Astrocyte of the spinal cord (primary cell): ENCODE measurements around the gene OR52B2.
A peak's percentile ranks its signal among the peaks of the same experiment; 100 is the strongest.

Experiments
- DNase-seq: peaks from one replicate; pipeline ENCODE4 v3.0.0; 2011; ENCODE audit warnings: low read depth, low spot score
- H3K4me3 ChIP-seq: 2 replicates; pipeline ENCODE4 v1.5.1; 2011; ENCODE audit warnings: low read depth, mild to moderate bottlenecking, low read length, moderate library complexity
- in situ Hi-C: cut with HindIII; loops from 2 replicates; pipeline ENCODE4 v1.10.0; 2017; ENCODE audit warnings: low sequenced_read_pairs
- TF ChIP-seq, protein P1 (sequence below): IDR thresholded peaks from 2 replicates; pipeline ENCODE4 v1.5.1; 2012; ENCODE audit warnings: low read depth, mild to moderate bottlenecking, low read length, inconsistent platforms

Gene OR52B2

DNA sequence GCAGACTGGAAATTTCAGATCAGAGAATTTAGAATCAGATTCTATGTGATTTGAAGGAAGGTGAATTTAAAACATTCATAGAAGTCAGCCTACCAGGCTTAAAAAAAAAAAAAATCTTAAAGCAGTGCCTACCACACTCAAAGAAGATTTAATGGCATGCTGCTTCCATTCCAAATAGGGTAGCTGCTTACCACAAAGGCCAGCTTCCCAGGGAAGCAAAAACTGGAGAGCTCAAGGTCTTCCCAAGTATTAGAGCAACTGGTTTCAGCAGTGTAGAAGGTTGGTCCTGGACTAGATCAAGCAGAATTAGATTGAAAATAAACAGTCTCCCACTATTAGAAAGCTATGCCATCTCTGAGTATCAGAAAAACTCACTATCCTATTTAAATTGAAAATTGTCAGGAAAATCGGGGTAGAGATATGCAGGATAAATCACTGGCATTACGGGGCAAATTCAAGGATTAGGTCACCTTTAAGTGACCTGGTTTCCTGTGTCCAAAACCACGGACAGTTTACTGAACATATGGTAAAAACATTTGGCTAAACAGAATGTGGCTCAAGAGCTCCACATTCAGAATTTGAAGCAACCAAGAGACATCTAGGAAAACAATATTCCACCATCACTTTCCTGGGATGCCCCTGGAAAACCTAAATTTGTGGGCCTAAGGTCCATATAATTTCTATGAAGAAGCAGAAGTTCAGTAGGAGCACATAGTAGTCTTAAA lies 36.5 kb upstream of the OR52B2 start:
- peak; percentile 24 for DNase-seq
- H3K4me3 ChIP-seq: no peak overlapping the region
- in situ Hi-C loops: no loop called here
- TF ChIP-seq, protein P1, sequence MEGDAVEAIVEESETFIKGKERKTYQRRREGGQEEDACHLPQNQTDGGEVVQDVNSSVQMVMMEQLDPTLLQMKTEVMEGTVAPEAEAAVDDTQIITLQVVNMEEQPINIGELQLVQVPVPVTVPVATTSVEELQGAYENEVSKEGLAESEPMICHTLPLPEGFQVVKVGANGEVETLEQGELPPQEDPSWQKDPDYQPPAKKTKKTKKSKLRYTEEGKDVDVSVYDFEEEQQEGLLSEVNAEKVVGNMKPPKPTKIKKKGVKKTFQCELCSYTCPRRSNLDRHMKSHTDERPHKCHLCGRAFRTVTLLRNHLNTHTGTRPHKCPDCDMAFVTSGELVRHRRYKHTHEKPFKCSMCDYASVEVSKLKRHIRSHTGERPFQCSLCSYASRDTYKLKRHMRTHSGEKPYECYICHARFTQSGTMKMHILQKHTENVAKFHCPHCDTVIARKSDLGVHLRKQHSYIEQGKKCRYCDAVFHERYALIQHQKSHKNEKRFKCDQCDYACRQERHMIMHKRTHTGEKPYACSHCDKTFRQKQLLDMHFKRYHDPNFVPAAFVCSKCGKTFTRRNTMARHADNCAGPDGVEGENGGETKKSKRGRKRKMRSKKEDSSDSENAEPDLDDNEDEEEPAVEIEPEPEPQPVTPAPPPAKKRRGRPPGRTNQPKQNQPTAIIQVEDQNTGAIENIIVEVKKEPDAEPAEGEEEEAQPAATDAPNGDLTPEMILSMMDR: no peak

DNA sequence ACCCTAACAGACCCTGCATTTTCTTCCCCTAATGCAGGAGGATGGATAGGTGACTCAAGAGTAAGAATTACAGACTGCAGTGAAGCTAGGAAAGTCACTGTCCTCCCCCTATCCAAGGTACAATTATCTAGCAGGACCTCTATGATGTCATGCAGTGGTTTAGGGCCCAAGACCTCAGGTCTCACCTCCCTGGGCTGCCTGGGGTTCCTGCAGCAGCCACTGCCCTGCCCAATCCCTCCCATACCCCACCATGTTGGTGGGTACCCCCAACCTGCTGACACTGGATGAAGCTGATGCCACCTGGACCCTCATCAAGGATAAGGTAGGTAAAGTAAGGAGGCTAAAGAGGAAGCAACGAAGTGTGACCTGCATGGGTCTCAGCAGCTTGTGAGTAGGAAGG lies 35.2 kb upstream of the OR52B2 start, which contains the start of gene C11orf42:
C11orf42 (plus strand) TSS at position 192 of the 400 bp plus-strand sequence; CDS start at position 251, 59 bp downstream.
- no peak for DNase-seq
- in situ Hi-C loops: no loop called here
- TF ChIP-seq, protein P1: no peak
- no peak within 1 kb of the TSS for H3K4me3 ChIP-seq

DNA sequence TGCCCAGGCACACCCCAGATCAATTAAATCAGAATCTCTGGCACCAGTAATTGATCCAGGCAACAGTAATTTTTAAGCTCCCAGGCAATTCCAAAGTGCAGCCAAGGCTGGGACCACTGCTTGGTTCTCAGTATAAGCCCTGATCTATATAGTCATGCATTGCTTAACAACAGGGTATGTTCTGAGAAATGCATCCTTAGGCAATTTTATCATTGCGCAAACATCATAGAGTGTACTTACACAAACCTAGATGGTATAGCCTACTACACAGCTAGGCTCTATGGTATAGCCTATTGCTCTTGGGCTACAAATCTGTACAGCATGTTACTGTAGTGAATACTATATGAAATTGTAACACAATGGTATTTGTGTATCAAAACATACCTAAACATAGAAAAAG lies 34.6 kb upstream of the OR52B2 start:
- no peak overlapping the region for H3K4me3 ChIP-seq
- TF ChIP-seq, protein P1: no peak
- DNase-seq: no peak
- in situ Hi-C loops: no loop called here

DNA sequence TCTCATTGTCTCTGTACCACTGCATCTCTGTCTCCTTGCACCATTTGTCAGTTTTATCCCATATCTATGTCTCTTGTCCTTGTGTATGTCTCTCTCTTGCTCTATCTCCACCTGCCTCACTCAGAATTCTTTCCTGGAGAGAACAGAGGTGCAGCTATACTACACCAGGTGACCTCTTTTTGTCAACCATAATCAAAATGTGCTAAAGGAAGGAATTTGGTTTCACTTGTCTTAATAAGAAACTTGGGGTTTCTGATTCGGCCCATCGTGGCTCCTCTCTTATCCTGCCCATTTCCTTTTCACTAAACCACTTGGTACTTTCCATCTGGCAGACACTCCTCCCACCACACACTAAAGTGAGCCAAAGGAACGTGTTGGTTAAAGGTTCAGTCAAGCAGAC lies 33.2 kb upstream of the OR52B2 start:
- H3K4me3 ChIP-seq: no peak overlapping the region
- TF ChIP-seq, protein P1: no peak
- in situ Hi-C loops: no loop called here
- no peak for DNase-seq

DNA sequence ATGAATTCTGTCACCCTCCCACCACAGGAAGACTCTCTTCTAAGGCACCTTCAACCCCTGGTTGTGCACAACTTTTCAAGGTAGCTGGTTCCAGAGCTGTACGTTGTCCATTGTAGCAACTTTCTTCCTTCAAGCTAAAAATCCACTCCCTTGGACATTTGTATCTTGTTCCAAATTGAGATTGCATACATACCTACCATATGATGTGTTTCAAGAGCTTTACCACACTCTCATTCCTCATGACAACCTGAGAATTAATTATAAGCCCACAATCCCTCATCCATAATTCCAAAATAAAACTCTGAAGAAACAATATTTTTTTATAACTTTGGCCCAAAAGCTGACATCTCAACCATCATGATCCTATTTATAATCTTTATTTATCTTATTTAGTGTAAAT lies 31.9 kb upstream of the OR52B2 start:
- DNase-seq: no peak
- TF ChIP-seq, protein P1: no peak
- in situ Hi-C loops: no loop called here
- no peak overlapping the region for H3K4me3 ChIP-seq

DNA sequence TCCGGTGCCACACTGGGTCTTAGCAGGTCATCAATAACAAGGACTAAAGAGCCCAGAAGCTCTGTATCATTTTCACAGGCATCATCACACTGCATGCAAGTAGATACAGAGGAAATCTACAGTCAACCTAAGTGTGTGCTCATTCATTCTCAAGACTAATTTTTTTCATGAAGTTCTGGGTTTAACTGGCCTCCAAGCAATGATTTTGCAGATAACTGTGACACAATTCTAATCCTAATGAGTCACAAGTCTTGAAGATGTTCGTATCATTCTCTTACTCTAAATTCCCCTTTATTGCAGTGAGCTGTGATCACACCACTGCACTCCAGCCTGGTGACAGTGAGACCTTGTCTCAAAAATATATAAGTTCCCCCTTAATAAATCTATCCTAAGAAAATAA lies 31.4 kb upstream of the OR52B2 start:
- DNase-seq: no peak
- in situ Hi-C loops: no loop called here
- no peak overlapping the region for H3K4me3 ChIP-seq
- TF ChIP-seq, protein P1: no peak
